Effector memory CD4-positive, alpha-beta T cell (primary cell): ENCODE results near the gene NOVA2.

ENCODE experiments used
- DNase-seq, 3 donors: peaks; one replicate each; pipeline ENCODE4 v3.0.0-alpha.2; 2020
- H3K27ac ChIP-seq: 2 replicates; pipeline ENCODE4 v1.7.0; 2013; ENCODE audit warnings: mild to moderate bottlenecking, low read length, moderate library complexity; ENCODE audit not compliant: insufficient read depth, poor library complexity, severe bottlenecking
- H3K27me3 ChIP-seq: replicated peaks from 2 replicates; pipeline ENCODE4 v1.7.0; 2013; ENCODE audit warnings: mild to moderate bottlenecking, low read length; ENCODE audit not compliant: insufficient read depth, control insufficient read depth, poor library complexity, severe bottlenecking
- H3K36me3 ChIP-seq: 2 replicates; pipeline ENCODE4 v1.7.0; 2013; ENCODE audit warnings: mild to moderate bottlenecking, low read length, moderate library complexity; ENCODE audit not compliant: control insufficient read depth, insufficient read depth
- H3K4me1 ChIP-seq: 2 replicates; pipeline ENCODE4 v1.7.0; 2013; ENCODE audit warnings: low read length, mild to moderate bottlenecking; ENCODE audit not compliant: control insufficient read depth, insufficient read depth, poor library complexity, severe bottlenecking
- H3K4me3 ChIP-seq: 2 replicates; pipeline ENCODE4 v1.7.0; 2013; ENCODE audit warnings: low read length, low read depth, mild to moderate bottlenecking; ENCODE audit not compliant: insufficient read depth, poor library complexity, severe bottlenecking
- H3K9me3 ChIP-seq: 2 replicates; pipeline ENCODE4 v1.7.0; 2013; ENCODE audit warnings: mild to moderate bottlenecking, low read length, moderate library complexity; ENCODE audit not compliant: control insufficient read depth

NOVA2 gene

DNA sequence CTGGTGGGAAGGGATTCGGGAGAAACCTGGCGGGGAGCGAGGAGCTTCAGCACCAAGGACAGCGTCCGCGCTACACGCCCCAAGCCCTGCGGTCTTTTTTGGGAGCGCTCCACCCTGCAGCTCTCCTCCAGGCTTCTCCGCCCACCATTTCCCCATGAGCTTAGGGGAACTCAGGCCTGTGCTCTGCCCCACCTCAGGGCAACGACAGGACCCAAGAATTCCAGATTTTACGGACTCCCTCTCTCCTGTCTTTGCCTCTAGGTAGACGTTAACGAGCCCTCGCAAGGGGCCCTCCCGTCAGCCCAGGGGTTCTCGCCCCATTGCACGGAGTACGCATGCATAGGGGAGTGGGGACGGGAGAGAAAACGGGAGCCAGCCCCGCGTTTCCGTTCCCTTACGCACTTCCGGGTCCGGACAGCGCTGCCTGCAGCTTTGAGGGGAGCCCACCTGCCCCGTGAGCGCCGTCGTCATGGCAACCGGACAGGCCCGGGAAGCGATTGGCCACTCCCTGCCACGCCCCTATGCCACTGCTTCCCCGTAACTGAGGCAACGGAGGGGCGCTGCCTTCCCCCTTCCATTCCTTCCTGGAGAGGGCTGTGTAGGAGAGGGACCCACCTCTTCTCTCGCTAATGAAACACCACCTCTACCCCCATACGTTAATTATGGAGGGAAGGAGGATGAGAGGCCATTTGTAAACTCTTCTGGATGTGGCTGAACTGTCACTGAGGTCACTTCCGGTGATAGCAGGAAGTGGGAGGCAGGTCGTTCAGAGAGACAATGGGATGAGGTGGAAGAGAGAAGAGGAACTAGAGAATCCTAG lies 20.8 kb downstream of the NOVA2 start:
- peak in 1 of 3 donors; percentile 11 for DNase-seq
- Histone ChIP-seq H3K9me3 (no peaks in the 10 kb centered on the region), H3K27me3 (no peaks in the 10 kb centered on the region), H3K4me1 (peaks cover 7% of the 10 kb centered on the region), H3K4me3 (peak overlapping the region; percentile 44), H3K27ac (no peak overlapping the region), H3K36me3 (no peaks in the 10 kb centered on the region)

GRCh38 chr19:45952341-45952685 lies 21.4 kb downstream of the NOVA2 start:
- H3K27me3 ChIP-seq, result no peaks in the 10 kb centered on the region
- peak overlapping the region; percentile 44 for H3K4me3 ChIP-seq
- no peaks in the 10 kb centered on the region for H3K36me3 ChIP-seq
- no peaks in the 10 kb centered on the region for H3K9me3 ChIP-seq
- no peak for DNase-seq
- H3K4me1 ChIP-seq, result peaks cover 7% of the 10 kb centered on the region
- H3K27ac ChIP-seq, result no peak overlapping the region

DNA sequence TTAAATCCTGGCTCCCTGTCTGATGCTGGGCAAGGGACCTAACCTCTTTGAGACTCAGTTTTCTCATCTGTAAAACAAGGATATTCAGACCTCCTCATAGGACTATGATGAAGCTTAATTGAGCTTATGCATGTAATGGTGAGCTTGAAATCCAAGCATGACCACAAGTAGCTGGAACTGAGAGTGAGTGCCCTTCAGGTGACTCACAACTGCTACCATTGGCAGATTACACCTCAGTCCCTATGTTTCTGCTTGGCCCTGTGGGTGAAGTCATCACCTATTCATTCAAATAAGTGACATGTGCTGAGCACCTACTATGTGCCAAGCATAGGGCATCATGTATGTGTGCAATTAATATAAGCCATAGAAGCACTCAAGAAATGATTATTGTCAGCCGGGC lies 25.7 kb downstream of the NOVA2 start:
- Histone ChIP-seq H3K36me3 (no peaks in the 10 kb centered on the region), H3K9me3 (no peaks in the 10 kb centered on the region), H3K27me3 (no peaks in the 10 kb centered on the region), H3K27ac (no peak overlapping the region), H3K4me1 (peaks cover 4% of the 10 kb centered on the region), H3K4me3 (no peak overlapping the region)
- DNase-seq, result no peak

- Histone ChIP-seq H3K27me3 (peaks cover 7% of the 10 kb centered on the region), H3K36me3 (no peaks in the 10 kb centered on the region), H3K9me3 (no peaks in the 10 kb centered on the region), H3K4me1 (no peaks in the 10 kb centered on the region), H3K4me3 (no peak overlapping the region), H3K27ac (no peak overlapping the region)
- DNase-seq, result no peak
These were observed 33.2 kb downstream of the NOVA2 start for GRCh38 chr19:45940515-45940805.

- Histone ChIP-seq H3K36me3 (no peaks in the 10 kb centered on the region), H3K4me3 (no peak overlapping the region), H3K27me3 (peaks cover 7% of the 10 kb centered on the region), H3K4me1 (no peaks in the 10 kb centered on the region), H3K27ac (no peak overlapping the region), H3K9me3 (no peaks in the 10 kb centered on the region)
- no peak for DNase-seq
These were observed 33.7 kb downstream of the NOVA2 start for GRCh38 chr19:45939792-45940514.

DNA sequence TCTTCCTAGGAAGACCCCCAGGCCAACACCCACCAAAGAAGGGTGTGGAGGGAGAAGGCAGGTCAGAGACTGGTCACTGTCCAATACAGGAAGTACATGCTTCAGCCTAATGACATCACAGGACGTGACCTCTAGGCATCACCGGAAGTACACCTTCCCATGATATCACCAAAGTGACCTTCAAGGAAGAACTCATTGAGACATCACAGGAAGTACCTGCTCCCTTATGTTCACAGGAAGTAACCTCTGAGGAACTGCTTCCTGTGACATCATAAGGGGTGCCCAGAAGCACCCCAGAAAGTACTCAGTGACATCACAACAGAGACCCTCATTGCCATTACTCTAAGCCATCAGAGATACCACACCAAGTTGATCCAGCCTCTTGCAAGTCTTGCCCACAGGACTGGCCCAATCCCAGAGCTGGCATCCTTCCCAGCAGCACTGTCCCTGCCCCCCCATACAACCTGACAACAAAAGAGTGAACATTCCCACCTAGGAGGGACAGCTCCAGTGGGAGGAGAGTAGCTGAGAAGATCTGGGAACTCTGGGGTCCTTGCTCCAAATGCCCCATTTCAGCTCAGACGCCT lies 34.8 kb downstream of the NOVA2 start:
- Histone ChIP-seq H3K4me3 (no peak overlapping the region), H3K4me1 (no peaks in the 10 kb centered on the region), H3K36me3 (no peaks in the 10 kb centered on the region), H3K27ac (no peak overlapping the region), H3K27me3 (peaks cover 18% of the 10 kb centered on the region), H3K9me3 (no peaks in the 10 kb centered on the region)
- DNase-seq, result no peak

DNA sequence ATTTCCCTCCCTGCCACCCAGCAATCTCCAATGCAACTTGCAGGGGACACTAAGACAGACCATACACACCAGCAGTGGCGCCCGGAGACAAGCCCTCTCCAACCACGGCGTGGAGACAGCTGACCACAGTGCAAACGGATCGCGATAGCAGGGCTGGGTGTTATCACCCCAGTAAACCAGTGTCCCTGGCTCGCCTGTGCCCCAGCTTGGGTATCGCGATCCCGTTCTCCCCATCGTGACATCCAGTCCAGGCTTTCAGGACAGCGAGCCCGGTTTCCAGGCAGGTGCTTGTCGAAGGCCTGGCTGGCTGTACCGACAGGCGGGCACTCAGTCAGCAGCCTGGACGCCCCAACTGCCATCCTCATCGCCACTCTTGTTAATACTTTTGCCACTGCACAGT lies 38.4 kb downstream of the NOVA2 start:
- Histone ChIP-seq H3K27ac (no peak overlapping the region), H3K4me3 (no peak overlapping the region), H3K9me3 (no peaks in the 10 kb centered on the region), H3K27me3 (peaks cover 17% of the 10 kb centered on the region), H3K36me3 (no peaks in the 10 kb centered on the region), H3K4me1 (no peaks in the 10 kb centered on the region)
- DNase-seq, result no peak

DNA sequence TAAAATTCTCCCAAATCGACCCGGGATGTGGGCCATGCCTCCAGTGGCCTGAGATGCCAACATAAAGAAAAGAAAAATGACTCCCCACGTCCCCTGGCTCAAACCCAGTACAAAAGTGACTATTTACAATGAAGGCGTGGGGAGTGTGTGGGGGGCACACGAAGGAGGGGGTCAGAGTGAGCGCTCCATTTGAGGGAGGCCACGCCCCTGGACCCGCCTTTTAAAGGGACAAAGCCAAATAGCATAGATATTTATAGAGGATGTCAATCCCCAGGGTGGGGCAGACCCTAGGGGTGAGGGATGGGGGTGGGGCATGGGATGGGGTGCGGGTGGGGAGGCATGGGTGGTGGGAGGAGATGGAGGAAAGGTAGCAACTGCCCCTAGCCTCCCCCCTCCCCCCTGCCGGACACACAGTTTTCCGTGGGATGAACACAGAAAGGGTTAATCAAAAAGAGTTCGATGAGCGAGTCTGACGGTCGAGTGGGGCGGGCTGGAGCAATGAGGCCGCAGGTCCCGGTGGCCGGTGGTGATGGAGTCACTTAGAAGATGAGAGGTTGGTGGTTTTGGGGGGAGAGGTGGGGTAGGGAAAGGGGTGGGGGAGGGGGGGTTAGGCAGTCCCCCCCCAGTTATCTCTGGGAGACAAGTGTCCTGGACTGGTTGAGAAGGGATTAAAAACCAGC lies 39.0 kb downstream of the NOVA2 start:
- peaks cover 17% of the 10 kb centered on the region for H3K27me3 ChIP-seq
- no peaks in the 10 kb centered on the region for H3K4me1 ChIP-seq
- DNase-seq, result no peak
- H3K9me3 ChIP-seq, result no peaks in the 10 kb centered on the region
- no peak overlapping the region for H3K4me3 ChIP-seq
- no peaks in the 10 kb centered on the region for H3K36me3 ChIP-seq
- no peak overlapping the region for H3K27ac ChIP-seq

GRCh38 chr19:45933759-45934158 lies 39.9 kb downstream of the NOVA2 start:
- Histone ChIP-seq H3K4me1 (no peaks in the 10 kb centered on the region), H3K36me3 (no peaks in the 10 kb centered on the region), H3K4me3 (no peak overlapping the region), H3K9me3 (no peaks in the 10 kb centered on the region), H3K27ac (no peak overlapping the region), H3K27me3 (peaks cover 12% of the 10 kb centered on the region)
- DNase-seq, result no peak

DNA sequence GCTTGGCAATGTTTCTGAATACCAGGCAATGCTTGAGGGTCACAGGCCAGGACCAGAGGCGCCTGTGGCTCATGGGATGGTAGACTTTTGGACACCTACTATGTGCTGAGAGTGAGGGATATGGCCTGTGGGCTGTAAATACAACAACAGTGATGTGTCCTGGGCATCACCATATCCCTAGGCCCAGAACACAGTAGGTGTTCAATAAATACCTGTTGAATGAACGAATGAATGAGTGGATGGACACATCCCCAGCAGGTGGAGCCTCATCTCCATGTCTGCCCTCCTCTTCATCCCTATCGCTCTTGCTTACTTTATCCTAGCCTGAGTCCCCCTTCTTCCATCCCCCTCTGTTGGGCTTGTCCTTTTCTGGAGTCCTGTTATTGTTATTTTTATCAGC lies 42.6 kb downstream of the NOVA2 start:
- DNase-seq, result no peak
- H3K27ac ChIP-seq, result no peak overlapping the region
- H3K36me3 ChIP-seq, result no peaks in the 10 kb centered on the region
- no peak overlapping the region for H3K4me3 ChIP-seq
- H3K9me3 ChIP-seq, result no peaks in the 10 kb centered on the region
- peaks cover 3% of the 10 kb centered on the region for H3K4me1 ChIP-seq
- peaks cover 12% of the 10 kb centered on the region for H3K27me3 ChIP-seq
